SK-N-SH (cell line): Measurements from ENCODE around the gene AFF3. TPM values are rescaled to one million over a fixed set of nuclear protein-coding genes. Genes with fewer than 3 reads are reported as not detected.
A peak's percentile ranks its signal among the peaks of the same experiment; 100 is the strongest.

Experiments
- CTCF ChIA-PET: fragments of 300-600, 350-600 bp; formaldehyde crosslinking; extraction: SDS; loops from one replicate; lab custom pipeline; 2021; lab: Yijun Ruan, JAX
- POLR2A ChIA-PET: fragments of 350-600 bp; sonication (Branson Sonifier 250); formaldehyde crosslinking; extraction: SDS; loops from one replicate; lab custom pipeline; 2020; ENCODE audit warnings: antibody characterized with exemption, inconsistent platforms; lab: Yijun Ruan, JAX
- DNase-seq: peaks from one replicate; pipeline ENCODE4 v3.0.0; 2012
- H2AFZ ChIP-seq: fragments of 200-600 bp; sonication (generic); 2 replicates; pipeline ENCODE4 v1.8.1; 2016; ENCODE audit warnings: antibody characterized with exemption, mild to moderate bottlenecking, low read depth
- H3F3A ChIP-seq: fragments of 200-600 bp; sonication (generic); replicated peaks from 2 replicates; pipeline ENCODE3; 2016; ENCODE audit warnings: antibody characterized with exemption, mild to moderate bottlenecking; ENCODE audit not compliant: insufficient read depth
- H3K27ac ChIP-seq, 2 experiments: fragments of 200-500 bp in 1 of 2; fragments of 200-600 bp in 1 of 2; sonication (Bioruptor generic) in 1 of 2; sonication (generic), shearing (Covaris generic) in 1 of 2; 2 replicates each; pipeline versions ENCODE4 v1.5.1 to v1.6.1; 2014 to 2016; ENCODE audit warnings: low read depth in 2 of 2, inconsistent platforms in 1 of 2, low read length in 1 of 2, mild to moderate bottlenecking in 1 of 2, mixed read lengths in 1 of 2
- H3K27me3 ChIP-seq: fragments of 200-600 bp; sonication (generic), shearing (Covaris generic); 2 replicates; pipeline ENCODE4 v1.6.1; 2016; ENCODE audit warnings: mixed run types; ENCODE audit not compliant: insufficient read depth
- H3K36me3 ChIP-seq, 2 experiments: fragments of 200-500 bp in 1 of 2; fragments of 200-600 bp in 1 of 2; sonication (Bioruptor generic) in 1 of 2; sonication (generic) in 1 of 2; replicated peaks in 1 of 2; 2 replicates each; pipeline versions ENCODE3 to v1.5.1; 2014 to 2016; ENCODE audit warnings: low read length in 1 of 2, mild to moderate bottlenecking in 1 of 2; ENCODE audit not compliant: insufficient read depth in 2 of 2, control insufficient read depth in 1 of 2
- H3K4me1 ChIP-seq, 2 experiments: fragments of 200-500 bp in 1 of 2; fragments of 200-600 bp in 1 of 2; sonication (Bioruptor generic) in 1 of 2; sonication (generic), shearing (Covaris generic) in 1 of 2; 2 replicates each; pipeline versions ENCODE4 v1.5.1 to v1.6.1; 2014 to 2016; ENCODE audit warnings: low read depth in 1 of 2, low read length in 1 of 2, mixed run types in 1 of 2; ENCODE audit not compliant: insufficient read depth in 2 of 2, control insufficient read depth in 1 of 2
- H3K4me2 ChIP-seq: fragments of 200-600 bp; sonication (generic), shearing (Covaris generic); 2 replicates; pipeline ENCODE4 v1.6.1; 2017; ENCODE audit warnings: mixed run types
- H3K4me3 ChIP-seq, 2 experiments: fragments of 200-500 bp in 1 of 2; fragments of 200-600 bp in 1 of 2; sonication (Bioruptor generic) in 1 of 2; sonication (generic), shearing (Covaris generic) in 1 of 2; 2 replicates each; pipeline versions ENCODE4 v1.5.1 to v1.8.1; 2014 to 2016; ENCODE audit warnings: low read depth in 2 of 2, inconsistent platforms in 1 of 2, low read length in 1 of 2, mild to moderate bottlenecking in 1 of 2, mixed read lengths in 1 of 2, moderate library complexity in 1 of 2
- H3K79me2 ChIP-seq: fragments of 200-600 bp; sonication (generic); 2 replicates; pipeline ENCODE4 v1.8.1; 2017; ENCODE audit warnings: mild to moderate bottlenecking; ENCODE audit not compliant: insufficient read depth
- H3K9ac ChIP-seq: fragments of 200-600 bp; sonication (generic); 2 replicates; pipeline ENCODE4 v1.6.1; 2017; ENCODE audit warnings: mixed run types
- H3K9me2 ChIP-seq: fragments of 200-600 bp; sonication (generic); 2 replicates; pipeline ENCODE4 v1.6.1; 2017; ENCODE audit warnings: mixed run types
- H3K9me3 ChIP-seq: fragments of 200-600 bp; sonication (generic); 2 replicates; pipeline ENCODE4 v1.6.1; 2017; ENCODE audit warnings: mixed run types, mild to moderate bottlenecking, moderate library complexity
- H4K20me1 ChIP-seq: fragments of 200-600 bp; sonication (generic); 2 replicates; pipeline ENCODE4 v1.6.1; 2017; ENCODE audit warnings: mild to moderate bottlenecking, mixed run types; ENCODE audit not compliant: insufficient read depth
- CTCF ChIP-seq: fragments of 200-600 bp; sonication (generic); IDR thresholded peaks from 2 replicates; pipeline ENCODE4 v1.6.1; 2017; ENCODE audit warnings: antibody characterized with exemption, mild to moderate bottlenecking, moderate library complexity
- ELF1 ChIP-seq: IDR thresholded peaks from 2 replicates; pipeline ENCODE4 v1.4.0; 2012
- EP300 ChIP-seq, 2 experiments: IDR thresholded peaks; 2 replicates each; pipeline versions ENCODE4 v1.4.0 to v1.6.1; 2012; ENCODE audit warnings: borderline replicate concordance in 1 of 2, low read depth in 1 of 2, low read length in 1 of 2
- FOXJ3 ChIP-seq: sonication (generic); formaldehyde crosslinking; IDR thresholded peaks from 2 replicates; pipeline ENCODE4 v1.5.1; 2020; ENCODE audit warnings: mild to moderate bottlenecking, missing genetic modification reagents
- FOXM1 ChIP-seq: IDR thresholded peaks from 2 replicates; pipeline ENCODE4 v1.4.0; 2012; ENCODE audit warnings: low read depth, mild to moderate bottlenecking
- GATA2 ChIP-seq: sonication (generic); formaldehyde crosslinking; IDR thresholded peaks from 2 replicates; pipeline ENCODE4 v1.5.0; 2020; ENCODE audit warnings: mild to moderate bottlenecking, missing genetic modification reagents
- IRF3 ChIP-seq: fragments of 150-350 bp; IDR thresholded peaks from 2 replicates; pipeline ENCODE4 v1.6.1; 2016; ENCODE audit warnings: mild to moderate bottlenecking, low read depth, low read length
- MAX ChIP-seq: IDR thresholded peaks from 2 replicates; pipeline ENCODE4 v1.4.0; 2012; ENCODE audit warnings: low read depth
- PBX3 ChIP-seq: IDR thresholded peaks from 2 replicates; pipeline ENCODE4; 2012
- POLR2AphosphoS5 ChIP-seq: IDR thresholded peaks from 2 replicates; pipeline ENCODE4 v1.6.1; 2012; ENCODE audit warnings: low read depth, low read length
- RAD21 ChIP-seq: IDR thresholded peaks from 2 replicates; pipeline ENCODE4 v1.6.1; 2012; ENCODE audit warnings: mild to moderate bottlenecking, low read length
- RXRA ChIP-seq: IDR thresholded peaks from 2 replicates; pipeline ENCODE4 v1.4.0; 2012; ENCODE audit warnings: low read depth, mild to moderate bottlenecking, borderline replicate concordance
- SMC3 ChIP-seq: IDR thresholded peaks from 2 replicates; pipeline ENCODE4 v1.6.1; 2012; ENCODE audit warnings: low read depth, low read length, improper control_type of control experiment
- TCF12 ChIP-seq: IDR thresholded peaks from 2 replicates; pipeline ENCODE4 v1.4.0; 2012
- TEAD4 ChIP-seq: IDR thresholded peaks from 2 replicates; pipeline ENCODE4 v1.4.0; 2012; ENCODE audit warnings: mild to moderate bottlenecking, borderline replicate concordance; ENCODE audit not compliant: insufficient read depth
- USF2 ChIP-seq: fragments of 150-350 bp; IDR thresholded peaks from 2 replicates; pipeline ENCODE4 v1.6.1; 2017; ENCODE audit warnings: antibody characterized with exemption, low read length, low read depth, borderline replicate concordance
- WGBS: methylation state at CpG from one replicate; pipeline ENCODE4 v1.1.6; 2017; ENCODE audit warnings: low lambda C conversion rate; 5-methylcytosine and 5-hydroxymethylcytosine counted together
- polyA plus RNA-seq, 3 experiments: library from polyadenylated mRNA; depleted of rRNA; stranded (reverse); fragments of >200 nt; gene quantifications; 2 replicates each; pipeline ENCODE4 v1.2.3, GENCODE V29; 2012
- TF ChIP-seq, protein P1 (sequence below): IDR thresholded peaks from 2 replicates; pipeline ENCODE4 v1.4.0; 2012; ENCODE audit warnings: low read depth, borderline replicate concordance

Gene AFF3
- polyA plus RNA-seq, 1 of the 3 experiments (the other 2 are of a cell fraction), result 0.36 TPM

GRCh38 chr2:99615247-99615771 is 527.1 kb downstream of the AFF3 start:
- WGBS, result 65% methylated on average over 9 of the region's 12 CpGs
- POLR2A ChIA-PET, result no interaction called here
- H2AFZ ChIP-seq, result no peak overlapping the region

DNA sequence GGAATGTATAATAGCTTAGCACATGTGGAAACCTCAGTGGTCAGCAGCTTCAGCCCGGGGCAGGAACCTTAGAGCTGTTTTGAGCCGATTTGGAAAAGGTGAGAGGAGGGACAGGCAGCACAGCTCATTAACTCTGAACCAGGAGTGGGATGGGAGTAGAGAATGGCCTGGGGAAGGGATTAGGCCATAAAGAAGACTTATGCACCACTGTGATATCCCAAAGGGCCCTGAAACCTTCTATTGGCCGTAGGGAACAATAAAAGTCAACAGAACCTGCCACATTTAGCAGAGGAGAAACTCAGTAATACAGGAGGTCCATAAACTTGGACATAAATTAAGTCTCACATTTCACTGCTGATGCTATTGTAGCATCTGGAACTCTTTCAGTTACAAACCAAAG is 528.4 kb downstream of the AFF3 start:
- no peak overlapping the region for H3K9ac ChIP-seq
- DNase-seq, result no peak
- H3K27ac ChIP-seq, result no peak overlapping the region
- no peaks in the 10 kb centered on the region for H3K79me2 ChIP-seq
- H3K36me3 ChIP-seq, result no peaks in the 10 kb centered on the region
- H4K20me1 ChIP-seq, result no peaks in the 10 kb centered on the region
- H3K27me3 ChIP-seq, result no peaks in the 10 kb centered on the region
- ChIA-PET POLR2A (no interaction called here), CTCF (interaction anchor here (1.0 to 2.1 kb wide), 3 partner anchors 8 to 648 kb away, joined by 3 to 7 read pairs (median 3); no protein-coding TSS in a partner anchor)
- H3K4me3 ChIP-seq, result no peak overlapping the region
- no peaks in the 10 kb centered on the region; a peak in 2 of 4 replicates for H3K4me1 ChIP-seq
- H3K9me3 ChIP-seq, result no peaks in the 10 kb centered on the region
- WGBS, result 47% methylated on average over 3 of the region's 3 CpGs
- no peak overlapping the region for H3K4me2 ChIP-seq
- H2AFZ ChIP-seq, result no peak overlapping the region
- H3F3A ChIP-seq, result no peaks in the 10 kb centered on the region
- no peaks in the 10 kb centered on the region for H3K9me2 ChIP-seq
- TF ChIP-seq POLR2AphosphoS5 (no peak), USF2 (no peak), FOXM1 (no peak), FOXJ3 (CRISPR knock-in tag) (no peak), TEAD4 (no peak), RXRA (no peak), GATA2 (no peak), EP300 (IDR thresholded peaks at IDR 0.05; ENCODE audit: borderline replicate concordance in 1 of 2, low read depth in 1 of 2, low read length in 1 of 2) (no peak), IRF3 (no peak), SMC3 (no peak)
- TF ChIP-seq, protein P1, sequence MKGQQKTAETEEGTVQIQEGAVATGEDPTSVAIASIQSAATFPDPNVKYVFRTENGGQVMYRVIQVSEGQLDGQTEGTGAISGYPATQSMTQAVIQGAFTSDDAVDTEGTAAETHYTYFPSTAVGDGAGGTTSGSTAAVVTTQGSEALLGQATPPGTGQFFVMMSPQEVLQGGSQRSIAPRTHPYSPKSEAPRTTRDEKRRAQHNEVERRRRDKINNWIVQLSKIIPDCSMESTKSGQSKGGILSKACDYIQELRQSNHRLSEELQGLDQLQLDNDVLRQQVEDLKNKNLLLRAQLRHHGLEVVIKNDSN, result no peak

More at GRCh38 chr2:99615247-99615771, 527.1 kb downstream of the AFF3 start:
- Histone ChIP-seq H3K4me3 (no peak overlapping the region), H3K79me2 (no peaks in the 10 kb centered on the region), H3K9ac (no peak overlapping the region), H3K9me2 (no peaks in the 10 kb centered on the region), H3K4me2 (no peak overlapping the region), H3F3A (no peaks in the 10 kb centered on the region), H3K9me3 (no peaks in the 10 kb centered on the region), H3K27ac (no peak overlapping the region), H4K20me1 (no peaks in the 10 kb centered on the region), H3K36me3 (no peaks in the 10 kb centered on the region), H3K4me1 (peaks cover 0 to 9% of the 10 kb centered on the region in 2 experiments; a peak in 2 of 4 replicates), H3K27me3 (no peaks in the 10 kb centered on the region)
- CTCF ChIA-PET, result interaction anchor here (1.0 to 2.1 kb wide), 4 partner anchors 9 to 24 kb away, joined by 3 to 7 read pairs (median 4); no protein-coding TSS in a partner anchor
- 0 out of 2 replicates have a peak, but pooled peaks have one; percentile 4 for TF ChIP-seq RAD21
- TF ChIP-seq TCF12, result no peak
- TF ChIP-seq FOXJ3 (CRISPR knock-in tag), result no peak
- no peak for TF ChIP-seq PBX3
- TF ChIP-seq ELF1, result no peak
- TF ChIP-seq MAX, result 0 out of 2 replicates have a peak, but pooled peaks have one; percentile 22
- TF ChIP-seq CTCF, result peak; percentile 20; the same call in 1 of the 2 replicates
- no peak for DNase-seq
